Measurements from ENCODE around the gene CHMP6. TPM values are rescaled to one million over a fixed set of nuclear protein-coding genes. Genes with fewer than 3 reads are reported as not detected.
A peak's percentile ranks its signal among the peaks of the same experiment; 100 is the strongest.

CHMP6 gene
- total and polyA plus RNA-seq, 12 donors: 7.8 to 35.3 (median 25.8) TPM

GRCh38 chr17:80950466-80951120 lies 41.0 kb upstream of the CHMP6 start:
- intact Hi-C loops (cut with DNase I): no loop called here
- Histone ChIP-seq H3K4me1 (replicated peaks in 1 of 2) (peaks cover 0 to 10% of the 10 kb centered on the region in 2 donors), H3K27me3 (no peaks in the 10 kb centered on the region), H3K27ac (no peak overlapping the region), H3K36me3 (replicated peaks in 1 of 2) (peaks cover 0 to 6% of the 10 kb centered on the region in 2 donors), H3K4me3 (no peak overlapping the region), H3K9me3 (replicated peaks in 1 of 3) (no peaks in the 10 kb centered on the region)
- 85 to 93% (median 90%) methylated on average over 10 to 17 of the region's 17 CpGs for WGBS, 4 donors
- TF ChIP-seq CTCF (IDR thresholded peaks at IDR 0.05): no peak
- no peak for TF ChIP-seq POLR2A (IDR thresholded peaks at IDR 0.05)
- DNase-seq: peak in 2 of 7 donors; percentile 3 to 9

GRCh38 chr17:80951121-80952090 lies 40.2 kb upstream of the CHMP6 start:
- Histone ChIP-seq H3K36me3 (replicated peaks in 1 of 2) (peaks cover 0 to 6% of the 10 kb centered on the region in 2 donors), H3K4me3 (no peak overlapping the region), H3K4me1 (replicated peaks in 1 of 2) (peaks cover 0 to 10% of the 10 kb centered on the region in 2 donors), H3K9me3 (replicated peaks in 1 of 3) (no peaks in the 10 kb centered on the region), H3K27ac (no peak overlapping the region), H3K27me3 (no peaks in the 10 kb centered on the region)
- intact Hi-C loops (cut with DNase I): no loop called here
- TF ChIP-seq POLR2A (IDR thresholded peaks at IDR 0.05) (no peak), CTCF (IDR thresholded peaks at IDR 0.05) (no peak)
- DNase-seq: peak in 2 of 7 donors; percentile 13 to 16
- WGBS, 4 donors: 91 to 95% (median 94%) methylated on average over 22 to 38 of the region's 38 CpGs

- Histone ChIP-seq H3K36me3 (replicated peaks in 1 of 2) (peaks cover 0 to 3% of the 10 kb centered on the region in 2 donors), H3K4me1 (replicated peaks in 1 of 2) (peaks cover 0 to 10% of the 10 kb centered on the region in 2 donors), H3K27me3 (no peaks in the 10 kb centered on the region), H3K9me3 (replicated peaks in 1 of 3) (no peaks in the 10 kb centered on the region), H3K27ac (no peak overlapping the region), H3K4me3 (no peak overlapping the region)
- intact Hi-C loops (cut with DNase I): no loop called here
- TF ChIP-seq POLR2A (IDR thresholded peaks at IDR 0.05): no peak
- 90 to 93% (median 93%) methylated on average over 16 of the region's 16 CpGs for WGBS, 4 donors
- peak in 1 of 7 donors; percentile 10 for DNase-seq
Observed at GRCh38 chr17:80952291-80952690, 39.4 kb upstream of the CHMP6 start.

GRCh38 chr17:80953471-80954315 lies 37.9 kb upstream of the CHMP6 start:
- Histone ChIP-seq H3K27me3 (no peaks in the 10 kb centered on the region), H3K27ac (no peak overlapping the region), H3K4me3 (no peak overlapping the region), H3K4me1 (replicated peaks in 1 of 2) (peaks cover 0 to 9% of the 10 kb centered on the region in 2 donors), H3K36me3 (replicated peaks in 1 of 2) (peaks cover 0 to 2% of the 10 kb centered on the region in 2 donors), H3K9me3 (replicated peaks in 1 of 3) (no peaks in the 10 kb centered on the region)
- peak in 1 of 7 donors; percentile 8 for DNase-seq
- 95 to 98% (median 95%) methylated on average over 17 to 22 of the region's 22 CpGs for WGBS, 4 donors
- intact Hi-C loops (cut with DNase I): no loop called here
- TF ChIP-seq POLR2A (IDR thresholded peaks at IDR 0.05) (no peak), CTCF (IDR thresholded peaks at IDR 0.05) (no peak)
